Caco-2 (cell line): Measurements from ENCODE around the gene TRPC4AP. TPM values are rescaled to one million over a fixed set of nuclear protein-coding genes. Genes with fewer than 3 reads are reported as not detected.
"Not testable (repeated sequence)": the region's sequence is repeated elsewhere in the genome, so short reads cannot be mapped to it uniquely, and the experiment has no call there.

Experiments used
- BruUV-seq: library from RNA; stranded (reverse); fragments of 400-500 nt; replicated peaks from 2 replicates; lab custom pipeline; 2021; lab: Mats Ljungman, UMichigan
- CTCF ChIA-PET: fragments of 300-600 bp; sonication (Branson Sonifier 250); formaldehyde crosslinking; loops from one replicate; lab custom pipeline; 2022; ENCODE audit warnings: antibody characterized with exemption; lab: Charles Lee
- POLR2A ChIA-PET: fragments of 300-600 bp; sonication (Branson Sonifier 250); formaldehyde crosslinking; loops from one replicate; lab custom pipeline; 2022; ENCODE audit warnings: antibody characterized with exemption; lab: Charles Lee
- DNase-seq, 2 experiments: peaks; one replicate each; pipeline versions ENCODE4 v3.0.0 to v3.0.0-alpha.2; 2020 to 2022
- H3K27me3 ChIP-seq: replicated peaks from 2 replicates; pipeline ENCODE4 v1.6.0; 2011; ENCODE audit warnings: low read length; ENCODE audit not compliant: control insufficient read depth, insufficient read depth
- H3K36me3 ChIP-seq: 2 replicates; pipeline ENCODE4 v1.5.1; 2011; ENCODE audit warnings: low read length; ENCODE audit not compliant: control insufficient read depth, insufficient read depth
- H3K4me1 ChIP-seq: fragments of 250-450 bp; sonication (Bioruptor Pico); 2 replicates; pipeline ENCODE4 v1.5.1; 2020; ENCODE audit warnings: mild to moderate bottlenecking
- H3K4me3 ChIP-seq: 2 replicates; pipeline ENCODE4 v1.5.1; 2011; ENCODE audit warnings: low read depth, mild to moderate bottlenecking, control low read depth, low read length
- H3K9me3 ChIP-seq: fragments of 250-450 bp; sonication (Bioruptor Pico); 2 replicates; pipeline ENCODE4 v1.5.1; 2020; ENCODE audit warnings: mild to moderate bottlenecking, moderate library complexity
- H3K27ac Mint-ChIP-seq: one replicate; pipeline ENCODE4 v1.8.0; 2022; ENCODE audit warnings: mixed read lengths; ENCODE audit not compliant: unreplicated experiment
- H3K27me3 Mint-ChIP-seq: one replicate; pipeline ENCODE4 v1.8.0; 2022; ENCODE audit warnings: mixed read lengths; ENCODE audit not compliant: insufficient read depth, unreplicated experiment
- H3K36me3 Mint-ChIP-seq: one replicate; pipeline ENCODE4 v1.8.0; 2022; ENCODE audit warnings: mild to moderate bottlenecking, mixed read lengths; ENCODE audit not compliant: insufficient read depth, unreplicated experiment
- H3K4me1 Mint-ChIP-seq: one replicate; pipeline ENCODE4 v1.8.0; 2022; ENCODE audit warnings: low read depth, mixed read lengths; ENCODE audit not compliant: unreplicated experiment
- H3K4me3 Mint-ChIP-seq: one replicate; pipeline ENCODE4 v1.8.0; 2022; ENCODE audit warnings: mild to moderate bottlenecking, moderate library complexity, mixed read lengths; ENCODE audit not compliant: unreplicated experiment
- H3K9me3 Mint-ChIP-seq: one replicate; pipeline ENCODE4 v1.8.0; 2022; ENCODE audit warnings: mixed read lengths; ENCODE audit not compliant: unreplicated experiment
- intact Hi-C: fragments of 100-400 bp; cut with micrococcal nuclease; formaldehyde crosslinking; loops from one replicate; pipeline ENCODE4 v1.10.0; 2022; ENCODE audit not compliant: unreplicated experiment
- total RNA-seq: library from RNA; stranded (reverse); gene quantifications from 2 replicates; pipeline ENCODE4 v1.2.3, GENCODE V29; 2022
- TF ChIP-seq, protein P1 (sequence below), 2 experiments: fragments of 200-600 bp in 1 of 2; IDR thresholded peaks; 1 replicate in 1 of 2; 2 replicates in 1 of 2; pipeline versions ENCODE4 v1.5.1 to v1.8.0; 2011 to 2022; ENCODE audit warnings: antibody characterized with exemption in 1 of 2, control low read depth in 1 of 2, inconsistent platforms in 1 of 2, low read depth in 1 of 2, low read length in 1 of 2, mild to moderate bottlenecking in 1 of 2, moderate library complexity in 1 of 2; ENCODE audit not compliant: insufficient read depth in 1 of 2, severe bottlenecking in 1 of 2, unreplicated experiment in 1 of 2

TRPC4AP gene
- total RNA-seq, 1 experiment from 2014 or later, result 144 TPM

DNA sequence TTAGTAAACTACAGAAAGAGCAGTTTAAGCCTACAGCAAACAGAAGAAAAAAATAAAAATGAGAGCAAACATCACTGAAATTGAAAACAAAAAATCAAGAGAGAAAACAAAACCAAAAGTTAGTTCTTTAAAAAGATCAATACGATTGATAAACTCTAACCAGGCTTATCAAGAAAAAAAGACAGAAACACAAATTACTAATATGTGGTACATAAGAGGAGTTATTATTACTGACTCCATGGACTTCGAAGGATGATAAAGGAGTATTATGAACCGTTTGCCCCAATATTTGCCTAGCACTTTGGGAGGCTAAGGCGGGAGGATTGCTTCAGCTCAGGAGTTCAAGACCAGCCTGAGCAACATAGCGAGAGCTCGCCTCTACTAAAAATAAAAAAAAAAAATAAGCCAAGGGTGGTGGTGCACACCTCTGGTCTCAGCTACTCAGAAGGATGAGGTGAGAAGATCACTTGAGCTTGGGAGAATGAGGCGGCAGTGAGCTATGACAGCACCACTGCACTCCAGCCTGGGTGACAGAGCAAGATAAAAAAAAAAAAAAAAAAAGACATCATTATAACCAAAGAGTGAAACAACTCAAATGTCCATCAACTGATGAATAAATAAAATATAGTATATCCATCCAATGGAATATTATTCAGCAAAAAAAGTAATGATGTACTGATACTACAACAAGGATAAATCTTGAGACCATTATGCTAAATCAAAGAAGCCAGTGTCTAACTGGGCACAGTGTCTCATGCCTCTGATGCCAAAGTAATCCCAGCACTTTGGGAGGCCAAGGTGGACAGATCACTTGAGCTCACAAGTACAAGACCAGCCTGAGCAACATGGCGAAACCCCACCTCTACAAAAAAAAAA is 12.9 kb downstream of the TRPC4AP start:
- ChIA-PET POLR2A (interaction anchor here (0.6 kb wide), 1 partner anchor 1406 kb away, joined by 6 read pairs; no protein-coding TSS in a partner anchor), CTCF (interaction anchor here (1.4 kb wide), 1 partner anchor 206 kb away, joined by 3 read pairs; no protein-coding TSS in a partner anchor)
- TF ChIP-seq, protein P1, sequence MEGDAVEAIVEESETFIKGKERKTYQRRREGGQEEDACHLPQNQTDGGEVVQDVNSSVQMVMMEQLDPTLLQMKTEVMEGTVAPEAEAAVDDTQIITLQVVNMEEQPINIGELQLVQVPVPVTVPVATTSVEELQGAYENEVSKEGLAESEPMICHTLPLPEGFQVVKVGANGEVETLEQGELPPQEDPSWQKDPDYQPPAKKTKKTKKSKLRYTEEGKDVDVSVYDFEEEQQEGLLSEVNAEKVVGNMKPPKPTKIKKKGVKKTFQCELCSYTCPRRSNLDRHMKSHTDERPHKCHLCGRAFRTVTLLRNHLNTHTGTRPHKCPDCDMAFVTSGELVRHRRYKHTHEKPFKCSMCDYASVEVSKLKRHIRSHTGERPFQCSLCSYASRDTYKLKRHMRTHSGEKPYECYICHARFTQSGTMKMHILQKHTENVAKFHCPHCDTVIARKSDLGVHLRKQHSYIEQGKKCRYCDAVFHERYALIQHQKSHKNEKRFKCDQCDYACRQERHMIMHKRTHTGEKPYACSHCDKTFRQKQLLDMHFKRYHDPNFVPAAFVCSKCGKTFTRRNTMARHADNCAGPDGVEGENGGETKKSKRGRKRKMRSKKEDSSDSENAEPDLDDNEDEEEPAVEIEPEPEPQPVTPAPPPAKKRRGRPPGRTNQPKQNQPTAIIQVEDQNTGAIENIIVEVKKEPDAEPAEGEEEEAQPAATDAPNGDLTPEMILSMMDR (IDR thresholded peaks at IDR 0.05; ENCODE audit: insufficient read depth in 1 of 2, low read depth in 1 of 2, low read length in 1 of 2, severe bottlenecking in 1 of 2, unreplicated experiment in 1 of 2), result no peak
- Mint-ChIP-seq H3K4me3 (no peak overlapping the region), H3K9me3 (peaks cover 22% of the 10 kb centered on the region), H3K36me3 (peaks cover 70% of the 10 kb centered on the region), H3K27me3 (no peaks in the 10 kb centered on the region), H3K27ac (no peak overlapping the region), H3K4me1 (peaks cover 7% of the 10 kb centered on the region)
- Histone ChIP-seq H3K36me3 (peaks cover 5% of the 10 kb centered on the region; the same call in 1 of the 2 replicates), H3K4me3 (no peak overlapping the region), H3K27me3 (no peaks in the 10 kb centered on the region), H3K4me1 (no peaks in the 10 kb centered on the region), H3K9me3 (peaks cover 6% of the 10 kb centered on the region; the same call in 1 of the 2 replicates)
- DNase-seq, result no peak
- intact Hi-C loops, result no loop called here
- BruUV-seq, result no TSS peak

DNA sequence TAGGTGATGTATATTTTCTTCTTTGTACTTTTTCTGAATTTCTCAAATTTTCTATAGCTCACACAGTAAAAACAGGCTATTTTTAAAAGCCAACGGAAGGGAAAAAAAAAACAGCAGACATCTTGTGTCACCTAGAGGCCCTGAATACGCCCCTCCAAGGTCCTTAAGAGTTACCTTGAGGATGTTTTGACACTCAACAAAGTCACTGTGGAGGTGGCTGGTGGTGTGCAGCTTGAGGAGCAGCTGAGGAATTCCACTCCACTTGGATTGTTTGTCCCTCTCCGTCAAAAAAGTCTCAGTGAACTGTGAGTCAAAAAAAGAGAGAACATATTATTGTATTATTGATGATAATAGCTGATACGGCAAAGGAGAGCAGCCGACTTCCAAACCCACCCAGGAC is 14.7 kb downstream of the TRPC4AP start:
- no peak for DNase-seq
- Histone ChIP-seq H3K27me3 (no peaks in the 10 kb centered on the region), H3K36me3 (peaks cover 5% of the 10 kb centered on the region; the same call in 1 of the 2 replicates), H3K4me3 (no peak overlapping the region), H3K4me1 (no peaks in the 10 kb centered on the region), H3K9me3 (peaks cover 6% of the 10 kb centered on the region; the same call in 1 of the 2 replicates)
- ChIA-PET POLR2A (no interaction called here), CTCF (no interaction called here)
- no peak overlapping the region for H3K4me3 Mint-ChIP-seq
- no peak overlapping the region for H3K27ac Mint-ChIP-seq
- BruUV-seq, result no TSS peak
- peaks cover 34% of the 10 kb centered on the region for H3K9me3 Mint-ChIP-seq
- H3K4me1 Mint-ChIP-seq, result peaks cover 7% of the 10 kb centered on the region
- no peaks in the 10 kb centered on the region for H3K27me3 Mint-ChIP-seq
- TF ChIP-seq, protein P1 (IDR thresholded peaks at IDR 0.05; ENCODE audit: insufficient read depth in 1 of 2, low read depth in 1 of 2, low read length in 1 of 2, severe bottlenecking in 1 of 2, unreplicated experiment in 1 of 2), result no peak
- intact Hi-C loops, result no loop called here
- peaks cover 72% of the 10 kb centered on the region for H3K36me3 Mint-ChIP-seq

DNA sequence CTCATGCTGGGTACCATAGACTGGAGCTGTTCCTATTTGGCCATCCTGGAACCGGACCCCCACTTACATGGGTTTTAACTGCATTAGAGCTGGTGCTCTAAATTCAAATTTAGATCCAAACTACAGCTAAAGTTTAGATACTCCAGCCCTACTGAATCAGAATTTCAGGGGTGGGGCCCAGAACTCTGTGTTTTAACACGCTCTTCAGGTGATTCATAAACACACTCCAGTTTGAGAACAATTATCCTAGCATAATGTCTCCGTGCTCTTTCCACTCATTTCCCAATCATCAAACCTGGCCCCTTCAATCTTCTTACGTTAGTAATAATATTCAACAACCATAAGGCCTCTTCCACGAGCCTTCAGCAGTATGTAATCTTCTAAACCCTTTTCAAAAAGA is 15.3 kb downstream of the TRPC4AP start:
- peaks cover 5% of the 10 kb centered on the region; the same call in 1 of the 2 replicates for H3K36me3 ChIP-seq
- Mint-ChIP-seq H3K36me3 (peaks cover 78% of the 10 kb centered on the region), H3K9me3 (peaks cover 34% of the 10 kb centered on the region), H3K27me3 (no peaks in the 10 kb centered on the region), H3K4me1 (peaks cover 7% of the 10 kb centered on the region), H3K4me3 (no peak overlapping the region), H3K27ac (no peak overlapping the region)
- no peaks in the 10 kb centered on the region for H3K4me1 ChIP-seq
- CTCF ChIA-PET, result no interaction called here
- no peak for DNase-seq
- intact Hi-C loops, result no loop called here
- TF ChIP-seq, protein P1 (IDR thresholded peaks at IDR 0.05; ENCODE audit: insufficient read depth in 1 of 2, low read depth in 1 of 2, low read length in 1 of 2, severe bottlenecking in 1 of 2, unreplicated experiment in 1 of 2), result no peak
- no peak overlapping the region for H3K4me3 ChIP-seq
- no peaks in the 10 kb centered on the region for H3K27me3 ChIP-seq
- H3K9me3 ChIP-seq, result peaks cover 6% of the 10 kb centered on the region; the same call in 1 of the 2 replicates
- POLR2A ChIA-PET, result no interaction called here
- no TSS peak for BruUV-seq

DNA sequence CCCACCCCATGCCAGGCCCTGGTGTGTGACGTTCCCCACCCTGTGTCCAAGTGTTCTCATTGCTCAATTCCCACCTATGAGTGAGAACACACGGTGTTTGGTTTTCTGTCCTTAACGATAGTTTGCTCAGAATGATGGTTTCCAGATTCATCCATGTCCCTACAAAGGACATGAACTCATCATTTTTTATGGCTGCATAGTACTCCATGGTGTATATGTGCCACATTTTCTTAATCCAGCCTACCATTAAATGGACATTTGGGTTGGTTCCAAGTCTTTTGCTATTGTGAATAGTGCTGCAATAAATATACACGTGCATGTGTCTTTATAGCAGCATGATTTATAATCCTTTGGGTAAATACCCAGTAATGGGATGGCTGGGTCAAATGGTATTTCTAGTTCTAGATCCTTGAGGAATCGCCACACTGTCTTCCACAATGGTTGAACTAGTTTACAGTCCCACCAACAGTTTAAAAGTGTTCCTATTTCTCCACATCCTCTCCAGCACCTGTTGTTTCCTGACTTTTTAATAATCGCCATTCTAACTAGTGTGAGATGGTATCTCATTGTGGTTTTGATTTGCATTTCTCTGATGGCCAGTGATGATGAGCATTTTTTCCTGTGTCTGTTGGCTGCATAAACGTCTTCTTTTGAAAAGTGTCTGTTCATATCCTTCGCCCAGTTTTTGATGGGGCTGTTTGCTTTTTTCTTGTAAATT is 21.0 kb downstream of the TRPC4AP start:
- H3K9me3 Mint-ChIP-seq, result peaks cover 16% of the 10 kb centered on the region
- H3K4me1 ChIP-seq, H3K9me3 ChIP-seq, H3K36me3 ChIP-seq, H3K4me3 Mint-ChIP-seq, DNase-seq, CTCF ChIA-PET, H3K4me1 Mint-ChIP-seq, intact Hi-C loops, H3K27me3 ChIP-seq, H3K27ac Mint-ChIP-seq, BruUV-seq, H3K4me3 ChIP-seq, H3K27me3 Mint-ChIP-seq, POLR2A ChIA-PET: not testable (repeated sequence)
- H3K36me3 Mint-ChIP-seq, result peaks cover 91% of the 10 kb centered on the region
